Measurements from ENCODE around the gene UGT1A9. TPM values are rescaled to one million over a fixed set of nuclear protein-coding genes. Genes with fewer than 3 reads are reported as not detected.

The UGT1A9 gene
- total RNA-seq, 1 donor from 2014 or later: not detected

DNA sequence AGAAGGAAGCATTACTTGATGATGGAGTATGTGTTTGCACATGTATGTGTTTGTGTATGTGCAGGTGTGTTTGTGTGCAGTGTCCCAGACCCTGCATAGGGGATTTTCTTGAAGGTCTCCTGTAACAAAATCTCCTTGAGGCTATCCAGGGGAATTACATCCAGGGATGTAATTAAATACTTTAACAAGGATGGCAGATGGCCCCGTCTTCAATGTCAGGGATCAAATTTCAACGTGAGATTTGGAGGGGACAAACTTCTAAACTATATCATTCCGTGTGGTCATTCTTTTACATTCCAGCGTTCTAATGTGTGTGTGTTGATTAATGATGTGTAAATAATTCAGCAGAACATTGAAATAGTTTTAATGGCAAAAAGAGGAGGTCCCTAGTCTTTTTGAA lies 3.3 kb downstream of the UGT1A9 start:
- Histone ChIP-seq H3K27me3 (no peaks in the 10 kb centered on the region), H3K4me1 (no peaks in the 10 kb centered on the region), H3K9me3 (no peaks in the 10 kb centered on the region), H3K27ac (no peak overlapping the region), H3K4me3 (no peak overlapping the region), H3K36me3 (no peaks in the 10 kb centered on the region)
- intact Hi-C loops (cut with DNase I): no loop called here
- DNase-seq (ENCODE audit: low spot score in 2 of 2): no peak
- no peak for TF ChIP-seq CTCF (IDR thresholded peaks at IDR 0.05)

GRCh38 chr2:233676046-233676445 lies 4.3 kb downstream of the UGT1A9 start:
- no peaks in the 10 kb centered on the region for H3K4me1 ChIP-seq
- intact Hi-C loops (cut with DNase I): no loop called here
- no peak overlapping the region for H3K27ac ChIP-seq
- no peaks in the 10 kb centered on the region for H3K9me3 ChIP-seq
- no peak for TF ChIP-seq CTCF (IDR thresholded peaks at IDR 0.05)
- H3K27me3 ChIP-seq: no peaks in the 10 kb centered on the region
- no peaks in the 10 kb centered on the region for H3K36me3 ChIP-seq
- DNase-seq (ENCODE audit: low spot score in 2 of 2): no peak
- H3K4me3 ChIP-seq: no peak overlapping the region

- no peaks in the 10 kb centered on the region for H3K4me1 ChIP-seq
- H3K4me3 ChIP-seq: no peak overlapping the region
- no peak for DNase-seq (ENCODE audit: low spot score in 2 of 2)
- H3K9me3 ChIP-seq: no peaks in the 10 kb centered on the region
- no peak for TF ChIP-seq CTCF (IDR thresholded peaks at IDR 0.05)
- H3K27ac ChIP-seq: no peak overlapping the region
- intact Hi-C loops (cut with DNase I): no loop called here
- H3K27me3 ChIP-seq: no peaks in the 10 kb centered on the region
- no peaks in the 10 kb centered on the region for H3K36me3 ChIP-seq
Observed at GRCh38 chr2:233679196-233679595, 7.5 kb downstream of the UGT1A9 start.

- DNase-seq (ENCODE audit: low spot score in 2 of 2): no peak
- H3K27me3 ChIP-seq: no peaks in the 10 kb centered on the region
- no peak overlapping the region for H3K4me3 ChIP-seq
- no peak for TF ChIP-seq CTCF (IDR thresholded peaks at IDR 0.05)
- intact Hi-C loops (cut with DNase I): no loop called here
- H3K4me1 ChIP-seq: no peaks in the 10 kb centered on the region
- H3K9me3 ChIP-seq: no peaks in the 10 kb centered on the region
- H3K27ac ChIP-seq: no peak overlapping the region
- H3K36me3 ChIP-seq: no peaks in the 10 kb centered on the region
Observed at GRCh38 chr2:233680361-233681045, 8.8 kb downstream of the UGT1A9 start.

DNA sequence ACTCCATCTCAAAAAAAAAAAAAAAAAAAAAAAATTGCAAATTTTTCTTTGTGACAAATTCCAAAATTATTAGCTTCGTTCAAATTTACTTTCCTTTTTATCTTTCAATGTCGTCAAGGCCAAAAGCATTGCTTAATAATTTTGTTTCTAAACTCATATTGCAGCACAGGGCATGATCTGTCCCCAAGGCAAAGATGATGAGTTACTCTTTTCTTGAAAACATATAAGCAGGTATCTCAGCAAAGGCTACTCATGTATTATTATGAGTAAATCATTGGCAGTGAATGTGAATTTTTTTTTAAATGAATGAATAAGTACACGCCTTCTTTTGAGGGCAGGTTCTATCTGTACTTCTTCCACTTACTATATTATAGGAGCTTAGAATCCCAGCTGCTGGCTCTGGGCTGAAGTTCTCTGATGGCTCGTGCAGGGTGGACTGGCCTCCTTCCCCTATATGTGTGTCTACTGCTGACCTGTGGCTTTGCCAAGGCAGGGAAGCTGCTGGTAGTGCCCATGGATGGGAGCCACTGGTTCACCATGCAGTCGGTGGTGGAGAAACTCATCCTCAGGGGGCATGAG lies 9.9 kb downstream of the UGT1A9 start, which contains the start of gene UGT1A7:
Gene UGT1A7, plus strand, starts transcription at position 381 of the 579 bp plus-strand sequence. Its CDS starts 37 bp downstream, at position 418.
- no peak for DNase-seq (ENCODE audit: low spot score in 2 of 2)
- TF ChIP-seq CTCF (IDR thresholded peaks at IDR 0.05): no peak
- Histone ChIP-seq H3K4me3 (no peak within 1 kb of the TSS), H3K27ac (no peak within 1 kb of the TSS), H3K4me1 (no peaks in the 10 kb centered on the region), H3K27me3 (no peaks in the 10 kb centered on the region), H3K9me3 (no peaks in the 10 kb centered on the region), H3K36me3 (no peaks in the 10 kb centered on the region)
- intact Hi-C loops (cut with DNase I): no loop called here
